Measurements from ENCODE around the gene KCTD16.

The KCTD16 gene

GRCh38 chr5:144352330-144352729 is 181.7 kb downstream of the KCTD16 start:
- TF ChIP-seq, protein P1, sequence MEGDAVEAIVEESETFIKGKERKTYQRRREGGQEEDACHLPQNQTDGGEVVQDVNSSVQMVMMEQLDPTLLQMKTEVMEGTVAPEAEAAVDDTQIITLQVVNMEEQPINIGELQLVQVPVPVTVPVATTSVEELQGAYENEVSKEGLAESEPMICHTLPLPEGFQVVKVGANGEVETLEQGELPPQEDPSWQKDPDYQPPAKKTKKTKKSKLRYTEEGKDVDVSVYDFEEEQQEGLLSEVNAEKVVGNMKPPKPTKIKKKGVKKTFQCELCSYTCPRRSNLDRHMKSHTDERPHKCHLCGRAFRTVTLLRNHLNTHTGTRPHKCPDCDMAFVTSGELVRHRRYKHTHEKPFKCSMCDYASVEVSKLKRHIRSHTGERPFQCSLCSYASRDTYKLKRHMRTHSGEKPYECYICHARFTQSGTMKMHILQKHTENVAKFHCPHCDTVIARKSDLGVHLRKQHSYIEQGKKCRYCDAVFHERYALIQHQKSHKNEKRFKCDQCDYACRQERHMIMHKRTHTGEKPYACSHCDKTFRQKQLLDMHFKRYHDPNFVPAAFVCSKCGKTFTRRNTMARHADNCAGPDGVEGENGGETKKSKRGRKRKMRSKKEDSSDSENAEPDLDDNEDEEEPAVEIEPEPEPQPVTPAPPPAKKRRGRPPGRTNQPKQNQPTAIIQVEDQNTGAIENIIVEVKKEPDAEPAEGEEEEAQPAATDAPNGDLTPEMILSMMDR (IDR thresholded peaks at IDR 0.05; ENCODE audit: borderline replicate concordance, insufficient read depth, low read depth, low read length) = no peak
- no peak overlapping the region for H3K4me3 ChIP-seq (ENCODE audit: low read depth, low read length)

DNA sequence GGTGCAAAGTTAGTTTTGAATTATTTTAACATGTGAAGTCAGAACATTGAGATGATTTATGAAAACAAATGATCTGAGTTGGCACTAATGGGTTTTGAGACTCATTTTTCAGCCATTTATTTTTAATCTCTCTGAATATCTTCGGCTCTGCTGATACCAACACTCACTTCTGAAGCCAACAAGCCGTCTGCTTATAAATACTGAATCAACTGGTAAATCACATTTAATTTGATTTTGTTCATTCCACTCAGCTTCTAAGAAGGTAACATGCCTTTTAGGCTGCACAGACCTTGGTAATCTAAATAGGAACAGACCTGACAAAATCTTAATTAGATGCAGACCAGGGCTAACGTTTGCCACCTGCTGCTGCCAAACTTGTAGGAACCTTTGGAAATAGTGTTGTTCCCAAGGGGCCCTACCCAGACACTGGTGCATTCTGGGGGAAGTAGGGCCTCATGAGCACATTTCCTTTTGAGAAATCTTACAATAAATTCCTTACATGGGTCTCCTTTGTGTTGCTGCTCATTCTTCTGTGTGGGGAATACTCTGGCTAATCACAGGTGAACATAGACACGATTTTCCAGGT is 182.2 kb downstream of the KCTD16 start:
- TF ChIP-seq, protein P1 (IDR thresholded peaks at IDR 0.05; ENCODE audit: borderline replicate concordance, insufficient read depth, low read depth, low read length) = no peak
- no peak overlapping the region for H3K4me3 ChIP-seq (ENCODE audit: low read depth, low read length)

- no peak overlapping the region for H3K4me3 ChIP-seq (ENCODE audit: low read depth, low read length)
- TF ChIP-seq, protein P1 (IDR thresholded peaks at IDR 0.05; ENCODE audit: borderline replicate concordance, insufficient read depth, low read depth, low read length) = no peak
Observed at GRCh38 chr5:144356489-144356888, 185.8 kb downstream of the KCTD16 start.

- no peak overlapping the region for H3K4me3 ChIP-seq (ENCODE audit: low read depth, low read length)
- TF ChIP-seq, protein P1 (IDR thresholded peaks at IDR 0.05; ENCODE audit: borderline replicate concordance, insufficient read depth, low read depth, low read length) = no peak
Observed at GRCh38 chr5:144361406-144361805, 190.7 kb downstream of the KCTD16 start.

DNA sequence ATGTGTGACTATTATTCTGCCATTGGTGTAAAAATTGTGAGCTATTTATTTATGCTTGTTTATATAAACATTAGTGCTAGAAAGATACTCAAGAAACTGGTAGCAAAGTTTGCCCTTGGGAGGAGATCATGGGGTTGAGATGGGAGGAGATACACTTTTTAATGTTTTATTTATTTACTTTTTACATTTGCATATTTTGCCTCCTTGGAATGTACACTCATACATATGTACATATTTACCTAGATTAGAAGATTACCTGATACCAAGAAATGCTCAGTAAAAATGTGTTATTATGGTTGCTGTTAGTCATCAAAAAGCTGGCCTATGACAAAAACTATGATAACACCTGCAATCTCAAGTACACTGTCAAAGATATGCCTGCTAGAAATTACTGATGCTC is 195.2 kb downstream of the KCTD16 start:
- TF ChIP-seq, protein P1 (IDR thresholded peaks at IDR 0.05; ENCODE audit: borderline replicate concordance, insufficient read depth, low read depth, low read length) = no peak
- no peak overlapping the region for H3K4me3 ChIP-seq (ENCODE audit: low read depth, low read length)

- TF ChIP-seq, protein P1 (IDR thresholded peaks at IDR 0.05; ENCODE audit: borderline replicate concordance, insufficient read depth, low read depth, low read length) = no peak
Observed at GRCh38 chr5:144367991-144368390, 197.3 kb downstream of the KCTD16 start.

GRCh38 chr5:144368556-144368955 is 197.9 kb downstream of the KCTD16 start:
- no peak overlapping the region for H3K4me3 ChIP-seq (ENCODE audit: low read depth, low read length)

More at GRCh38 chr5:144367991-144368390, 197.3 kb downstream of the KCTD16 start:
- no peak overlapping the region for H3K4me3 ChIP-seq (ENCODE audit: low read depth, low read length)

More at GRCh38 chr5:144368556-144368955, 197.9 kb downstream of the KCTD16 start:
- TF ChIP-seq, protein P1 (IDR thresholded peaks at IDR 0.05; ENCODE audit: borderline replicate concordance, insufficient read depth, low read depth, low read length) = no peak

Data from GM12875 (cell line).